Epithelial cell of proximal tubule (primary cell): ENCODE measurements around the gene RASSF5. TPM values are rescaled to one million over a fixed set of nuclear protein-coding genes. Genes with fewer than 3 reads are reported as not detected.

Experiments
- DNase-seq: peaks from one replicate; pipeline ENCODE4 v3.0.0-alpha.2; 2011; ENCODE audit warnings: low read depth
- H3K4me3 ChIP-seq: 2 replicates; pipeline ENCODE4 v1.5.1; 2011; ENCODE audit warnings: low read depth, mild to moderate bottlenecking, low read length
- CTCF ChIP-seq: conservative IDR thresholded peaks from 2 replicates; pipeline ENCODE4 v1.5.1; 2012; ENCODE audit warnings: low read depth, mild to moderate bottlenecking, low read length
- total RNA-seq: library from RNA; depleted of rRNA; stranded (reverse); fragments of >200 nt; gene quantifications from 2 replicates; pipeline ENCODE4 v1.2.3, GENCODE V29; 2015

The RASSF5 gene
- total RNA-seq, 1 donor from 2014 or later = 4.7 TPM

- TF ChIP-seq CTCF = no peak
- H3K4me3 ChIP-seq = no peak overlapping the region
- DNase-seq = no peak
Measured at GRCh38 chr1:206509612-206510257, 2.4 kb downstream of the RASSF5 start.

- DNase-seq = no peak
- no peak for TF ChIP-seq CTCF
- H3K4me3 ChIP-seq = no peak overlapping the region
Measured at GRCh38 chr1:206510371-206510770, 3.0 kb downstream of the RASSF5 start.

GRCh38 chr1:206511362-206512057 is 4.2 kb downstream of the RASSF5 start:
- H3K4me3 ChIP-seq = no peak overlapping the region
- no peak for TF ChIP-seq CTCF
- no peak for DNase-seq

GRCh38 chr1:206512058-206512850 is 4.9 kb downstream of the RASSF5 start:
- TF ChIP-seq CTCF = no peak
- no peak overlapping the region for H3K4me3 ChIP-seq

GRCh38 chr1:206512851-206513180 is 5.5 kb downstream of the RASSF5 start:
- DNase-seq = no peak
- no peak for TF ChIP-seq CTCF
- no peak overlapping the region for H3K4me3 ChIP-seq

More at GRCh38 chr1:206512058-206512850, 4.9 kb downstream of the RASSF5 start:
- DNase-seq = no peak

GRCh38 chr1:206513312-206514111 is 6.2 kb downstream of the RASSF5 start:
- no peak for TF ChIP-seq CTCF
- no peak overlapping the region for H3K4me3 ChIP-seq
- DNase-seq = no peak
